ENCODE measurements around the gene ADGRA3.

- TF ChIP-seq, protein P1, sequence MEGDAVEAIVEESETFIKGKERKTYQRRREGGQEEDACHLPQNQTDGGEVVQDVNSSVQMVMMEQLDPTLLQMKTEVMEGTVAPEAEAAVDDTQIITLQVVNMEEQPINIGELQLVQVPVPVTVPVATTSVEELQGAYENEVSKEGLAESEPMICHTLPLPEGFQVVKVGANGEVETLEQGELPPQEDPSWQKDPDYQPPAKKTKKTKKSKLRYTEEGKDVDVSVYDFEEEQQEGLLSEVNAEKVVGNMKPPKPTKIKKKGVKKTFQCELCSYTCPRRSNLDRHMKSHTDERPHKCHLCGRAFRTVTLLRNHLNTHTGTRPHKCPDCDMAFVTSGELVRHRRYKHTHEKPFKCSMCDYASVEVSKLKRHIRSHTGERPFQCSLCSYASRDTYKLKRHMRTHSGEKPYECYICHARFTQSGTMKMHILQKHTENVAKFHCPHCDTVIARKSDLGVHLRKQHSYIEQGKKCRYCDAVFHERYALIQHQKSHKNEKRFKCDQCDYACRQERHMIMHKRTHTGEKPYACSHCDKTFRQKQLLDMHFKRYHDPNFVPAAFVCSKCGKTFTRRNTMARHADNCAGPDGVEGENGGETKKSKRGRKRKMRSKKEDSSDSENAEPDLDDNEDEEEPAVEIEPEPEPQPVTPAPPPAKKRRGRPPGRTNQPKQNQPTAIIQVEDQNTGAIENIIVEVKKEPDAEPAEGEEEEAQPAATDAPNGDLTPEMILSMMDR (IDR thresholded peaks at IDR 0.05) = no peak
- no peak for TF ChIP-seq EP300 (IDR thresholded peaks at IDR 0.05)
- TF ChIP-seq POLR2A (IDR thresholded peaks at IDR 0.05) = no peak
Observed at GRCh38 chr4:22477813-22478182, 38.1 kb downstream of the ADGRA3 start.

Measured in tibial nerve (tissue), 4 donors.